Suprapubic skin (tissue), 3 donors: Measurements from ENCODE around the gene CHAC1.

Source experiments
- POLR2AphosphoS5 ChIP-seq, 3 donors: sonication (generic); formaldehyde crosslinking; IDR thresholded peaks; one replicate each; pipeline ENCODE4 v1.6.1; 2017; ENCODE audit warnings: antibody characterized with exemption in 3 of 3
- TF ChIP-seq, protein P1 (sequence below), 2 donors: fragments of 200-600 bp in 1 of 2; fragments of 450-650 bp in 1 of 2; sonication (generic) in 1 of 2; IDR thresholded peaks; one replicate each; pipeline ENCODE4 v1.5.1; 2016 to 2019; ENCODE audit warnings: antibody characterized with exemption in 2 of 2, mild to moderate bottlenecking in 1 of 2, moderate library complexity in 1 of 2

DNA sequence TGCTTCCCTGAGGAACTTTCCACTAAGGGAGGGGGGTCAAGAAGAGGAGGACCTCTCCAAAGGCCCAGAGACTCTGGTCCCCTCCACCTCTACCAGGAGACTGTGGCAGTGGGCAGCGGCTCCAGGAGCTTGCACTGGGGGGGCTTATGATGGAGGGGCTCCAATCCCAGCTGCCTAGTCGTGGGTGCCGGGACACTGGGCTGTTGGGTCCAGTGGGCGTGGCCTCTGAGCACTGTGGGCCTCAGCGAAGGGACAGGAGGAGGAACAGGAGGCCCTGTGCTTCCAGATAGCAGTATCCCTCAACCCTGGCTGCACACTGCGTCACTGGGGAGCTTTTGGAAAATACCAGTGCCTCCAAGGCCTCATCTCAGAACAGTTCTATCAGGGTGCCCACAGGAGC lies 37.6 kb upstream of the CHAC1 start:
- no peak for TF ChIP-seq POLR2AphosphoS5 (IDR thresholded peaks at IDR 0.05)
- TF ChIP-seq, protein P1, sequence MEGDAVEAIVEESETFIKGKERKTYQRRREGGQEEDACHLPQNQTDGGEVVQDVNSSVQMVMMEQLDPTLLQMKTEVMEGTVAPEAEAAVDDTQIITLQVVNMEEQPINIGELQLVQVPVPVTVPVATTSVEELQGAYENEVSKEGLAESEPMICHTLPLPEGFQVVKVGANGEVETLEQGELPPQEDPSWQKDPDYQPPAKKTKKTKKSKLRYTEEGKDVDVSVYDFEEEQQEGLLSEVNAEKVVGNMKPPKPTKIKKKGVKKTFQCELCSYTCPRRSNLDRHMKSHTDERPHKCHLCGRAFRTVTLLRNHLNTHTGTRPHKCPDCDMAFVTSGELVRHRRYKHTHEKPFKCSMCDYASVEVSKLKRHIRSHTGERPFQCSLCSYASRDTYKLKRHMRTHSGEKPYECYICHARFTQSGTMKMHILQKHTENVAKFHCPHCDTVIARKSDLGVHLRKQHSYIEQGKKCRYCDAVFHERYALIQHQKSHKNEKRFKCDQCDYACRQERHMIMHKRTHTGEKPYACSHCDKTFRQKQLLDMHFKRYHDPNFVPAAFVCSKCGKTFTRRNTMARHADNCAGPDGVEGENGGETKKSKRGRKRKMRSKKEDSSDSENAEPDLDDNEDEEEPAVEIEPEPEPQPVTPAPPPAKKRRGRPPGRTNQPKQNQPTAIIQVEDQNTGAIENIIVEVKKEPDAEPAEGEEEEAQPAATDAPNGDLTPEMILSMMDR (IDR thresholded peaks at IDR 0.05): no peak
